ENCODE measurements around the gene ATP2A2.

ATP2A2 gene

GRCh38 chr12:110258466-110258865 is 22.6 kb upstream of the ATP2A2 start:
- DNase-seq, result no peak

DNA sequence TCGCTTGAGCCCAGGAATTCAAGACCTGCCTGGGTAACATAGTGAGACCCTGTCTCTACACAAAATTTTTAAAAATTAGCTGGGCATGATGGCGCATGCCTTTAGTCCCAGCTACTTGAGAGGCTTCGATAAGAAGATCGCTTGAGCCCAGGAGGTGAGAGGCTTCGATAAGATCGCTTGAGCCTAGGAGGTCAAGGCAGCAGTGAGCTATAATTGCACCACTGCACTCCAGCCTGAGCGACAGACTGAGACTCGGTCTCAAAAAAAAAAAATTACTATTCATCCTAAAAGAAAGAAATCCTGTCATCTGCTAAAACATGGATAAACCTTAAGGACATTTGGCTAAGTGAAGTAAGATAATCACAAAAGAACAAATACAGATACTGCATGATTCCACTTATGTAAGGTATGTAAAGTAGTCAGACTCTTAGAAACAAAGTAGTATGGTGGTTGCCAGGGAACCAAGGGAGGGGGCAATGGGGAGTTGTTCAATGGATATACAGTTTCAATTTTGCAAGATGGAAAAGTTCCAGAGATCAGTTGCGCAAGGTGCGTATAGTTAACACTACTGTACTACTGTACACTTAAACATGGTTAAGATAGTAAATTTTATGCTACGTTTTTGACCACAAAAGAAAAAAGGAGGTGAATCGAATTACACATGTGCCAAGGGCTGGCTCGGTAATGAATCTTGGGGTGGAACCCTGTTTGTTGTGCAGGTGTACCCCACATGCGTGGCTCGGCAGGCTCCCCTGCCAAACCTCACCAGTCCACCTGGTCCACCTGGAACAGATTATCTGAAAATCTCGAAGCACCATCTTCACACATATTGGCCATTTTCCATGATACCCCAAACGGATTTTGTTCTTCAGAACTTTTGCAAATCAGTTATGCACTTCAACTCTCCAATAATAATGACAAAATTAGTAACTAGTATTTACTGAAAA is 18.3 kb upstream of the ATP2A2 start:
- no peak for DNase-seq

DNA sequence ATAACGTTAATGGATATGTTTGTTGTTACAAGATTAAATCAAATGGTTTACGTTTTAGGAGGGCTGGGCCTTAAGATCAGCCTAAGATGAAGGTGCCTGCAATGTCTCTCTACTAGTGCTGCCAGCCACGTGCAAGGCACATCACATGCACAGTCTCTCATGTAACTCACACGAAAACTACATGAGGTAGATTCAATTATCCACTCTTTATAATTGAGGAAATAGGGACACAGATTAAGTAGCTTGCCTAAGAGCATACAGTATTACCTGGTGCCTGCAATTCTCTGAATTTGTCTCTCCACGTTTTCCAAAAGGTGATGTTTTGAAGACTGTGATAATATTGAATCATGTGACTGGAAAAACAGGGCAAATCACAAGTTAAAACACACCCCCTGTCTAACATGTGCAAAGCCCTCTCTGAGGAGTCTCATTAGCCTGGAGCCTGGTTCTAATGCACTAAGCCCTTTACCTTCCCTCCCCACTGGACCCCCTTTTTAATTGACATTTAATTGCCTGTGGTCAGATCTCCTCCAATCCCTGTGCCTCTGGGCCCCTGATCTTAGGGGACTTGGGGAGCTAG is 14.6 kb upstream of the ATP2A2 start:
- DNase-seq, result no peak

DNA sequence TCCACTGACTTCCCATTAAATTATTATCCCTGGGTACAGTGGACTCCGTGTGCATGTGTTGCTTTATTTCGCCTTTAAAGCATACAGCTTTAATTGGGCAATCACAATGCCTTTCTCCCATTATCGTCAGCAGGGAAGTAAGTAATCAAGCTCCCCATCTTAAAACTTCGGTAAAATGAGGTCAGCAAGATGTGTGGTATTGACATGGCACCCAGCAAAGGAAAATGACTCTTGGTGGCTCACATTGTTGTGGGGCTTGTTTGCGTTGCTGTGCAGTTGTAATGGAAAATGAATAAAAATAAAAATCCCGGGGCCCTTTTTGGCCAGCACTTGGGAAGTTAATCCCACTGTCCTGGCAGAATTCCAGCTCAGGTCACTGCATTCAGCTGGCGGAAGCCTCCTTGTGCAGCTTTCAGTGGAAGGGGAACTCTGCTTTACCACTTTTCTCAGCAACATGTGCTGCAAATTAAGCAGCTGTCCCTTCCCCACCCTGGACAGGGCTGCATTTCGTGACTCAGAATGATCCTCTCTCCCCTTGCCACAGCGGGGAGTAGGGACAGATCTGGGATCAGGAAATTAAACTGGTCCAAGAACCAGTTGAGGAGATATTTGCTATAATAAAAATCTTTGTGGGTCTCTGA is 13.9 kb upstream of the ATP2A2 start:
- DNase-seq, result peak in 1 of 56 donors; percentile 32

DNA sequence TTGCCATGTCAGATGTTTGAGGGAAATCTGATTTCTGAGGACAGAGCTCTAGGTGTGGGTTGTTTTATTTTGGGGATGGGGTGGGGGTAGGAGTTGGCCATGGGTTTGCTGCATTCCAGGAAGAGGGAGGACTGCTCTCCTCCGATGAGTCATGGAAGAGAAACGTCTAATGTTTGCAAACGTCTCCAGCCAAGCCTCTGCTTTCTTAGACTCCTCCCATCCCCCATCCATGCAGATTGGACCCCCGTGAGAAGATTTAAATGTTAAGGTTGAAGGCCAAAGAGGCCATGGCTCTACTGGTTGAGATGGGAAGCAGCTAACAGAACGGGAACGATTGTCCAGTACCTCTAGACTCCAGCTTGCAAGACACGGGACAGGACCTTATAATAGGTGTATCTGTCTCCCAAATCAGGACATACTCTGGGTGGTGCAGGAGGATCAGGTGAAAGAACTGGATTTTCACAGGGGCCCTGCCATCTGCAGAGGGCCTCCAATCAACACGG is 11.4 kb upstream of the ATP2A2 start:
- no peak for DNase-seq

DNA sequence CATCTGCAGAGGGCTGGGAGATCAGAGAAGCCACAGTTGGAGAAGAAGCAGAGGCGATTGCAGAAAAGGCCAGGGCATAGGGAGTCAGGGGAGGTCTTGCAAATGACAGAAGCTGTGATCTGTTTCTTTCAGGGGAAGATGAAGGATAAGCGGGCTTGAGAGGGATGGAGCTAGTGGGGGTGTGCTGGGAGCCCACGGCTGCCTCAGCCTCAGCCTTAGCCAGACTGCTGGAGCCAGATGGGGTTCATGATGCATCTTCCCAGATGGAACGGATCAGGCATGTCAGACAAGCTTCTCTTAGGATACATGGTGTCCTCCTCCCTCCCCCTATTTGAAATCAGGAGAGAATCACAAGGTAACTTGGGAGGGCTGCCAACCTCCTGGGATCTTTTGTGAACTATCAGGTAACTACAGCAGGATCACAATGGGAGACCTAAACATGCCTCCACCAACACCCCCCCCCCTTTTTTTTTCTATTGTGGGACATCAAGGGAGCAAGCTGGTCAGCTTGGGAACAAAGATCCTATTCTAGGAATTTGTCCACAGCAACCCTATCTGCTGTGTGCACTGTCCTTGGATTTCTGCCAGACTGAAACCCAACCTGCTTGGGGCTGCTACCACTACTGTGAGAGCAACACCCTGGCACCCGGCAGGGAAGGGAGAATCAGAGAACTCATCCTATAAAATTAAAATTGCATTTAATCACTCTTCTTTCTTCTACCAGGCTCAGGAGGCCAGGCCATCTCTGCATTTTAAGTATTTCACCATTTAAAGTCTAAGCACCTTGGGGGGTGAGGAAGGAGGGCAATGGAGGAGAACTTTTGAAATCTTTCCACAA is 10.7 kb upstream of the ATP2A2 start:
- DNase-seq, result peak in 5 of 56 donors; percentile 14 to 89 (median 35)

GRCh38 chr12:110271015-110271414 is 10.0 kb upstream of the ATP2A2 start:
- DNase-seq, result no peak

- DNase-seq, result no peak
These were observed 3.4 kb upstream of the ATP2A2 start for GRCh38 chr12:110277530-110278254.

GRCh38 chr12:110278255-110278536 is 2.9 kb upstream of the ATP2A2 start:
- no peak for DNase-seq

GRCh38 chr12:110279566-110280375 is 1.3 kb upstream of the ATP2A2 start:
- DNase-seq, result peak in 1 of 56 donors; percentile 10

DNA sequence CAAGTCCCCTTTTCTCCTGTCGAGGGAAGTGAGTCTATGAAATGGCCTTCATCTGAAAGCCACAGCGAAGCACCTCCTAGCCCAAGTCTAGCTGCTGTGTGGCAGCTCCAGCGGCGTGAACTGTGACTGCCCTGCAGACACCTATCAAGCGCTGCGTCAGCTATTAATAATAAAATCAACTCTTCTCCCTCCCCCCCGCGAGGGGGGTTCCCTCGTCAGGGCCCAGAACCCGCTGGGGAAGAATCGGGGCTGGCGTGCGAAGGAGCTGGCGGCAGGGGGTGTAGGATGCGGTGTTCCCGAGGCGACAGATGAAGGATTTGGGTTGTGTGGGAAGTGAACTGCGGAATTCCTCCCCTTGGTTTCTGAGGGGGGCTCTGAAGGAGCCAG is 662 bp upstream of the ATP2A2 start:
- peak in 32 of 56 donors; percentile 23 to 83 (median 67) for DNase-seq

GRCh38 chr12:110281549-110282299 is 677 bp downstream of the ATP2A2 start:
- DNase-seq, result peak in 29 of 56 donors; percentile 9 to 75 (median 41)

DNA sequence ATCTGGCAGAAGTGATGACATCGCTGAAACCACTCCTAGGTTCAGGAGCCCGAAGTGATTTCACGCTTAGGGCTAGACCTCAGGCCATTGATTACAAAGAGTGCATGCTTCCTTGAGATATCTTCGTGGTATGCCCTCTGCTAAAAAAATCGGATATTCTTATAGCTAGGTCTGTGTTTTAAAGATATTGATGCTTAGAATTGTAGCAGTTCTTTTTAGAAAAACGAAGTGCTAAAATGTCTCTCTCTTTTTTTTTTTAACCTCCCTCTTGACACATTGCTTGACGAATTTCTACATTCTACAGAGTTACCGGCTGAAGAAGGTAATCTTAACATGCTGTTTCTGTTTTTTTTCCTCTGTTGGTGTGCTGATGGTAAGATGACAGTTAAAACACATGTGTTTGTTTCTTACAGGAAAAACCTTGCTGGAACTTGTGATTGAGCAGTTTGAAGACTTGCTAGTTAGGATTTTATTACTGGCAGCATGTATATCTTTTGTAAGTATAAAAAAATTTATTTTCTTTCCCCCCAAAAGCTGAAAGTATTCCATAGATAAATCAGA is 1.3 kb downstream of the ATP2A2 start:
- DNase-seq, result no peak

GRCh38 chr12:110282956-110283817 is 2.1 kb downstream of the ATP2A2 start:
- DNase-seq, result no peak

- DNase-seq, result no peak
These were observed 3.5 kb downstream of the ATP2A2 start for GRCh38 chr12:110284597-110284996.

GRCh38 chr12:110286623-110287022 is 5.6 kb downstream of the ATP2A2 start:
- DNase-seq, result no peak

DNA sequence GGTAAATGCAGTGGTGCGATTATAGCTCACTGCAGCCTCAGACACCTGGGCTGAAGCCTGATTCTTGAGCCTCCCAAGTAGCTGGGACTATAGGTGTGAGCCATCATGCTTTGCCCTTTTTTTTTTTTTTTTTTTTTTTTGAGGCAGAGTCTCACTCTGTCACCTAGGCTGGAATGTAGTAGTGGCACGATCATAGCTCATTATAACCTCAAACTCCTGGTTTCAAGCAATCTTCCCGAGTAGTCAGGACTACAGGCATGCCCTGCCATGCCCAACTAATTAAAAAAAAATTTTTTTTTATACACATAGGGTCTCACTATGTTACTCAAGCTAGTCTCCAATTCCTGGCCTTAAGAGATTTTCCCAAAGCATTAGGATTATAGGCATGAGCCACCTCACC is 6.9 kb downstream of the ATP2A2 start:
- no peak for DNase-seq
